ENCODE measurements around the gene ADI1. TPM values are rescaled to one million over a fixed set of nuclear protein-coding genes. Genes with fewer than 3 reads are reported as not detected.
"Not testable (repeated sequence)": the region's sequence is repeated elsewhere in the genome, so short reads cannot be mapped to it uniquely, and the experiment has no call there.

ADI1 gene
- total RNA-seq, 1 donor from 2014 or later: 36.0 TPM

- peaks cover 19% of the 10 kb centered on the region for H3K36me3 Mint-ChIP-seq (ENCODE audit: low read depth)
- H3K27me3 Mint-ChIP-seq (ENCODE audit: insufficient read depth): peaks cover 1% of the 10 kb centered on the region
- intact Hi-C loops (cut with micrococcal nuclease): no loop called here
- no peaks in the 10 kb centered on the region for H3K4me1 Mint-ChIP-seq (ENCODE audit: low read depth)
- no peak for DNase-seq (ENCODE audit: low spot score)
- no peak overlapping the region for H3K27ac Mint-ChIP-seq
- H3K9me3 Mint-ChIP-seq: no peaks in the 10 kb centered on the region
- no peak overlapping the region for H3K4me3 Mint-ChIP-seq
Measured at GRCh38 chr2:3500326-3500899, 18.9 kb downstream of the ADI1 start.

GRCh38 chr2:3498783-3499394 lies 20.4 kb downstream of the ADI1 start:
- intact Hi-C loops (cut with micrococcal nuclease): no loop called here
- H3K9me3 Mint-ChIP-seq: no peaks in the 10 kb centered on the region
- no peak overlapping the region for H3K27ac Mint-ChIP-seq
- peaks cover 12% of the 10 kb centered on the region for H3K36me3 Mint-ChIP-seq (ENCODE audit: low read depth)
- no peak overlapping the region for H3K4me3 Mint-ChIP-seq
- H3K4me1 Mint-ChIP-seq (ENCODE audit: low read depth): no peaks in the 10 kb centered on the region
- H3K27me3 Mint-ChIP-seq (ENCODE audit: insufficient read depth): peaks cover 1% of the 10 kb centered on the region
- no peak for DNase-seq (ENCODE audit: low spot score)

- DNase-seq (ENCODE audit: low spot score); H3K4me3 Mint-ChIP-seq; H3K9me3 Mint-ChIP-seq; H3K36me3 Mint-ChIP-seq (ENCODE audit: low read depth); intact Hi-C loops (cut with micrococcal nuclease); H3K4me1 Mint-ChIP-seq (ENCODE audit: low read depth); H3K27me3 Mint-ChIP-seq (ENCODE audit: insufficient read depth); H3K27ac Mint-ChIP-seq: not testable (repeated sequence)
Measured at GRCh38 chr2:3496708-3497080, 22.6 kb downstream of the ADI1 start.

- no peaks in the 10 kb centered on the region for H3K4me1 Mint-ChIP-seq (ENCODE audit: low read depth)
- intact Hi-C loops (cut with micrococcal nuclease): no loop called here
- no peaks in the 10 kb centered on the region for H3K9me3 Mint-ChIP-seq
- H3K36me3 Mint-ChIP-seq (ENCODE audit: low read depth): peaks cover 6% of the 10 kb centered on the region
- no peak overlapping the region for H3K27ac Mint-ChIP-seq
- H3K27me3 Mint-ChIP-seq (ENCODE audit: insufficient read depth): no peaks in the 10 kb centered on the region
- DNase-seq (ENCODE audit: low spot score): no peak
- no peak overlapping the region for H3K4me3 Mint-ChIP-seq
Measured at GRCh38 chr2:3494984-3495666, 24.2 kb downstream of the ADI1 start.

GRCh38 chr2:3493615-3494007 lies 25.7 kb downstream of the ADI1 start:
- H3K27me3 Mint-ChIP-seq (ENCODE audit: insufficient read depth): no peaks in the 10 kb centered on the region

GRCh38 chr2:3492951-3493614 lies 26.2 kb downstream of the ADI1 start:
- intact Hi-C loops (cut with micrococcal nuclease): no loop called here

More at GRCh38 chr2:3493615-3494007, 25.7 kb downstream of the ADI1 start:
- Mint-ChIP-seq H3K4me3 (no peak overlapping the region), H3K36me3 (ENCODE audit: low read depth) (peaks cover 6% of the 10 kb centered on the region), H3K27ac (no peak overlapping the region), H3K9me3 (no peaks in the 10 kb centered on the region), H3K4me1 (ENCODE audit: low read depth) (no peaks in the 10 kb centered on the region)
- intact Hi-C loops (cut with micrococcal nuclease): no loop called here
- DNase-seq (ENCODE audit: low spot score): no peak

GRCh38 chr2:3492475-3492787 lies 26.9 kb downstream of the ADI1 start:
- intact Hi-C loops (cut with micrococcal nuclease); H3K9me3 Mint-ChIP-seq; H3K4me3 Mint-ChIP-seq; H3K4me1 Mint-ChIP-seq (ENCODE audit: low read depth); H3K36me3 Mint-ChIP-seq (ENCODE audit: low read depth); H3K27me3 Mint-ChIP-seq (ENCODE audit: insufficient read depth); DNase-seq (ENCODE audit: low spot score); H3K27ac Mint-ChIP-seq: not testable (repeated sequence)

More at GRCh38 chr2:3492951-3493614, 26.2 kb downstream of the ADI1 start:
- Mint-ChIP-seq H3K4me1 (ENCODE audit: low read depth) (no peaks in the 10 kb centered on the region), H3K36me3 (ENCODE audit: low read depth) (peaks cover 3% of the 10 kb centered on the region), H3K27me3 (ENCODE audit: insufficient read depth) (no peaks in the 10 kb centered on the region), H3K4me3 (no peak overlapping the region), H3K9me3 (no peaks in the 10 kb centered on the region), H3K27ac (no peak overlapping the region)
- no peak for DNase-seq (ENCODE audit: low spot score)

GRCh38 chr2:3491716-3492474 lies 27.4 kb downstream of the ADI1 start:
- Mint-ChIP-seq H3K4me3 (no peak overlapping the region), H3K36me3 (ENCODE audit: low read depth) (peaks cover 1% of the 10 kb centered on the region), H3K4me1 (ENCODE audit: low read depth) (no peaks in the 10 kb centered on the region), H3K9me3 (no peaks in the 10 kb centered on the region), H3K27me3 (ENCODE audit: insufficient read depth) (no peaks in the 10 kb centered on the region), H3K27ac (no peak overlapping the region)
- intact Hi-C loops (cut with micrococcal nuclease): no loop called here
- no peak for DNase-seq (ENCODE audit: low spot score)

GRCh38 chr2:3491306-3491705 lies 28.0 kb downstream of the ADI1 start:
- no peak for DNase-seq (ENCODE audit: low spot score)
- no peaks in the 10 kb centered on the region for H3K9me3 Mint-ChIP-seq
- no peak overlapping the region for H3K27ac Mint-ChIP-seq
- H3K4me3 Mint-ChIP-seq: no peak overlapping the region
- H3K27me3 Mint-ChIP-seq (ENCODE audit: insufficient read depth): no peaks in the 10 kb centered on the region
- H3K4me1 Mint-ChIP-seq (ENCODE audit: low read depth): no peaks in the 10 kb centered on the region
- intact Hi-C loops (cut with micrococcal nuclease): no loop called here
- H3K36me3 Mint-ChIP-seq (ENCODE audit: low read depth): no peaks in the 10 kb centered on the region

GRCh38 chr2:3490191-3491170 lies 28.9 kb downstream of the ADI1 start:
- no peaks in the 10 kb centered on the region for H3K27me3 Mint-ChIP-seq (ENCODE audit: insufficient read depth)
- intact Hi-C loops (cut with micrococcal nuclease): no loop called here
- H3K36me3 Mint-ChIP-seq (ENCODE audit: low read depth): peaks cover 3% of the 10 kb centered on the region

GRCh38 chr2:3489764-3490115 lies 29.6 kb downstream of the ADI1 start:
- no peaks in the 10 kb centered on the region for H3K4me1 Mint-ChIP-seq (ENCODE audit: low read depth)
- H3K4me3 Mint-ChIP-seq: no peak overlapping the region
- intact Hi-C loops (cut with micrococcal nuclease): no loop called here
- H3K27me3 Mint-ChIP-seq (ENCODE audit: insufficient read depth): no peaks in the 10 kb centered on the region
- H3K27ac Mint-ChIP-seq: no peak overlapping the region
- H3K9me3 Mint-ChIP-seq: no peaks in the 10 kb centered on the region
- H3K36me3 Mint-ChIP-seq (ENCODE audit: low read depth): peaks cover 3% of the 10 kb centered on the region
- no peak for DNase-seq (ENCODE audit: low spot score)

More at GRCh38 chr2:3490191-3491170, 28.9 kb downstream of the ADI1 start:
- Mint-ChIP-seq H3K9me3 (no peaks in the 10 kb centered on the region), H3K4me3 (no peak overlapping the region), H3K4me1 (ENCODE audit: low read depth) (no peaks in the 10 kb centered on the region), H3K27ac (no peak overlapping the region)
- no peak for DNase-seq (ENCODE audit: low spot score)

Measured in activated T-helper 1 cell treated with anti-CD3 and anti-CD28 coated beads, Interleukin-12 subunit alpha, Interleukin-12 subunit beta, Interleukin-2, Interleukin-4 antibody, amounts not matched to agents 30 ng/mL and 10 ng/mL and 1 ng/mL, durations not matched to agents 14 hours and 24 hours and 36 hours (primary cell).